A673 (cell line): ENCODE measurements around the gene MSH5.

Experiments used
- EZH2 ChIP-seq: fragments of 200-600 bp; sonication (generic); IDR thresholded peaks from 2 replicates; pipeline ENCODE4 v1.6.1; 2017; ENCODE audit warnings: borderline replicate concordance, low read depth, mild to moderate bottlenecking, mixed read lengths, antibody characterized with exemption, low read length; ENCODE audit not compliant: poor library complexity, severe bottlenecking
- TF ChIP-seq, protein P1 (sequence below): fragments of 300-800, 200-600 bp; sonication (generic); conservative IDR thresholded peaks from 2 replicates; pipeline ENCODE4 v1.5.1; 2017; ENCODE audit warnings: low read depth, mild to moderate bottlenecking, antibody characterized with exemption, low read length, moderate library complexity, mixed read lengths

DNA sequence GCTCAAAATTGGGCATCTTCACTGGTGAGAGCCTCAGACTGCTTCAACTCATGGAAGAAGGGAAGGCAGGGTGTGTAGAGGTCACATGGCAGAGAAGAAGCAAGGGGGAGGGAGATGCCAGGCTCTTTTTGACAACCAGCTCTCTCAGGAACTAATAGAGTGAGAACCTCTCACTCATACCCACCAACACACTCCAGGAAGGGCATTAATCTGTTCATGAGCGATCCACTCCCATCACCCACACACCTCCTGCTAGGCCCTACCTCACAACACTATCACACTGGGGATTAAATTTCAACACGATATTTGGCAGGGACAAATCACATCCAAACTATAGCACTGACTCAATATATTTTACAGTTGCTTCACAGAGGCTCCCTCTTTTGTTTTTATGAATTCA, 2.0 kb downstream of the MSH5 start:
- TF ChIP-seq, protein P1, sequence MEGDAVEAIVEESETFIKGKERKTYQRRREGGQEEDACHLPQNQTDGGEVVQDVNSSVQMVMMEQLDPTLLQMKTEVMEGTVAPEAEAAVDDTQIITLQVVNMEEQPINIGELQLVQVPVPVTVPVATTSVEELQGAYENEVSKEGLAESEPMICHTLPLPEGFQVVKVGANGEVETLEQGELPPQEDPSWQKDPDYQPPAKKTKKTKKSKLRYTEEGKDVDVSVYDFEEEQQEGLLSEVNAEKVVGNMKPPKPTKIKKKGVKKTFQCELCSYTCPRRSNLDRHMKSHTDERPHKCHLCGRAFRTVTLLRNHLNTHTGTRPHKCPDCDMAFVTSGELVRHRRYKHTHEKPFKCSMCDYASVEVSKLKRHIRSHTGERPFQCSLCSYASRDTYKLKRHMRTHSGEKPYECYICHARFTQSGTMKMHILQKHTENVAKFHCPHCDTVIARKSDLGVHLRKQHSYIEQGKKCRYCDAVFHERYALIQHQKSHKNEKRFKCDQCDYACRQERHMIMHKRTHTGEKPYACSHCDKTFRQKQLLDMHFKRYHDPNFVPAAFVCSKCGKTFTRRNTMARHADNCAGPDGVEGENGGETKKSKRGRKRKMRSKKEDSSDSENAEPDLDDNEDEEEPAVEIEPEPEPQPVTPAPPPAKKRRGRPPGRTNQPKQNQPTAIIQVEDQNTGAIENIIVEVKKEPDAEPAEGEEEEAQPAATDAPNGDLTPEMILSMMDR, result no peak
- no peak for TF ChIP-seq EZH2
